Astrocyte of the cerebellum (primary cell): ENCODE measurements around the gene LGALS8.
A peak's percentile ranks its signal among the peaks of the same experiment; 100 is the strongest.
"Not testable (repeated sequence)": the region's sequence is repeated elsewhere in the genome, so short reads cannot be mapped to it uniquely, and the experiment has no call there.

ENCODE experiments used
- DNase-seq: peaks from one replicate; pipeline ENCODE4 v3.0.0-alpha.2; 2011; ENCODE audit warnings: low read depth
- H3K4me3 ChIP-seq: 2 replicates; pipeline ENCODE4 v1.5.1; 2011; ENCODE audit warnings: mild to moderate bottlenecking, low read depth, low read length, moderate library complexity
- in situ Hi-C: cut with HindIII; loops from 2 replicates; pipeline ENCODE4 v1.10.0; 2017; ENCODE audit warnings: low sequenced_read_pairs
- TF ChIP-seq, protein P1 (sequence below): IDR thresholded peaks from 2 replicates; pipeline ENCODE4 v1.5.1; 2012; ENCODE audit warnings: low read length, low read depth, moderate library complexity, mild to moderate bottlenecking; ENCODE audit errors: missing control alignments

The LGALS8 gene

DNA sequence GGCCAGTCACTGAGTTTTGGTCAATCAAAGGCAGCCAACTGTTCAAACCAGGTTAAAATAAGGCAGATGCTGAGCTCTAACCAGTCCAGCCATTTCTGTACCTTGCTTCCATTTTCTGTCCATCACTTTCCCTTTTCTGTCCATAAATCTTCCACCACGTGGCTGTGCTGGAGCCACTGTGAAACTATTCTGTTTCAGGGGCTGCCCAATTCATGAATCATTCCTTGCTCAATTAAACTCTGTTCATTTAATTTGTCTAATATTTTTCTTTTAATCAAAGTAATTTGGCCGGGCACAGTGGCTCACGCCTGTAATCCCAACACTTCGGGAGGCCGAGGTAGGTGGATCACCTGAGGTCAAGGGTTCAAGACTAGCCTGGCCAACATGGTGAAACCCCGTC is 22.7 kb upstream of the LGALS8 start:
- H3K4me3 ChIP-seq: no peak overlapping the region
- TF ChIP-seq, protein P1, sequence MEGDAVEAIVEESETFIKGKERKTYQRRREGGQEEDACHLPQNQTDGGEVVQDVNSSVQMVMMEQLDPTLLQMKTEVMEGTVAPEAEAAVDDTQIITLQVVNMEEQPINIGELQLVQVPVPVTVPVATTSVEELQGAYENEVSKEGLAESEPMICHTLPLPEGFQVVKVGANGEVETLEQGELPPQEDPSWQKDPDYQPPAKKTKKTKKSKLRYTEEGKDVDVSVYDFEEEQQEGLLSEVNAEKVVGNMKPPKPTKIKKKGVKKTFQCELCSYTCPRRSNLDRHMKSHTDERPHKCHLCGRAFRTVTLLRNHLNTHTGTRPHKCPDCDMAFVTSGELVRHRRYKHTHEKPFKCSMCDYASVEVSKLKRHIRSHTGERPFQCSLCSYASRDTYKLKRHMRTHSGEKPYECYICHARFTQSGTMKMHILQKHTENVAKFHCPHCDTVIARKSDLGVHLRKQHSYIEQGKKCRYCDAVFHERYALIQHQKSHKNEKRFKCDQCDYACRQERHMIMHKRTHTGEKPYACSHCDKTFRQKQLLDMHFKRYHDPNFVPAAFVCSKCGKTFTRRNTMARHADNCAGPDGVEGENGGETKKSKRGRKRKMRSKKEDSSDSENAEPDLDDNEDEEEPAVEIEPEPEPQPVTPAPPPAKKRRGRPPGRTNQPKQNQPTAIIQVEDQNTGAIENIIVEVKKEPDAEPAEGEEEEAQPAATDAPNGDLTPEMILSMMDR: no peak
- no peak for DNase-seq
- in situ Hi-C loops: no loop called here

DNA sequence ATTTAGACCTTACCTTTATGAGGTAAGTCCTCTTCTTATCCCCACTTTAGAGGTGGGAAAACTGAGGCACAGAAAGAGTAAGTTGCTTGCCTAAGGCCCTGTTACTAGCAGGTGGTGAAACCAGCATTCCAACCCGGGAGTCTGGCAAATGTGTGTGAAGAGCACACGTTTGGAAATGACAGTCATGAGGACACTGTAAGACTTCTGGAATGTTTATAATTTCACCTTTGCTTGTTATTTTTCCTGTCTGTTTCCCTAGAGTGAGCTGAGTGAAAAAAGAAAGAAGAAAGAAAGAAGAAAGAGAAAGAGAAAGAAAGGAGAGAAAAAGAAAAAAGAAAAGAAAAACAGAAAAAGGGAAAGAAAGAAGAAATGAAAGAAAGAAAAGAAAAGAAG is 21.2 kb upstream of the LGALS8 start:
- no peak overlapping the region for H3K4me3 ChIP-seq
- TF ChIP-seq, protein P1: no peak
- DNase-seq: no peak
- in situ Hi-C loops: no loop called here

DNA sequence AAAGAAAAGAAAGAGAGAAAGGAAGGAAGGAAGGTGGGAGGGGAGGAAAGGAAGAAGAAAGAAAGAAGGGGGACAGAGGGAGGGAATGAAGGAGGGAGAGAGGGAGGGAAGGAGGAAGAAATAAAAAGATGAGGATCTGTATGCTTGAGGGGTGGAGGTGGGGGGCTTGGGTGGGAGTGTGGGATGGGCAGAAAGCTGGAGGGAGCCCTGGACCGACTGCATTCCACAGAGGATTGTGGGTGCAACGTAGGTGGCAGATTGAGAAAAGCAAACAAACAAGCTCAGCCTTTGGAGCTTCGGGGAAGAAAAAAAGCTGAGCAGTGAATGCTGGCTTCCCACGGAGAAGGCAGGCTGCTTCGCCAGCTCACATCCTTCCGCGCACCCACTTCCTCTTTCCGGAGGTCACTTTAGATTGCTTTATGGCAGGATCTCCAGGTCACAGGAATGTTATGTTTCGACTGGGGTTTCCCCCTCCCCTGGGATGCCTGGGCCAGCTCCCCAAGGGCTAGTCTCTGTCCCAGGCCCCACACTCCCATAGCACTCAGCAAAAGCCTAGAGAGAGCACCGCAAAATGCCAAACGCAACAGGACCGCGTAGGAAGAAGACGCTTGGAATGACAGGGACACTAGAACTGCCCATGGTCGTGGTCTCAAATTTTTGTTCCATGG is 20.7 kb upstream of the LGALS8 start:
- in situ Hi-C loops: no loop called here
- H3K4me3 ChIP-seq: peak overlapping the region; percentile 13
- TF ChIP-seq, protein P1: no peak
- DNase-seq: peak; percentile 49

DNA sequence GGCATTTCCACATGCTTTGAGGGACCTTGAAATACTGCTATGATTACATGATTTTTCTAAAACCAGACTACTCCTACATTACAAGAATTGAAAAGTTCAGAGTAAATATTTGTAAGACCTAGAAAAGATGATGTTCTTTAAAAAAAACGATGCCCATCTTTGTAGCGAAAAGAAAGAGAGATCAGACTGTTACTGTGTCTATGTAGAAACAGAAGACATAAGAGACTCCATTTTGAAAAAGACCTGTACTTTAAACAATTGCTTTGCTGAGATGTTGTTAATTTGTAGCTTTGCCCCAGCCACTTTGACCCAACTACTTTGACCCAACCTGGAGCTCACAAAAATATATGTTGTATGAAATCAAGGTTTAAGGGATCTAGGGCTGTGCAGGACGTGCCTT is 19.4 kb upstream of the LGALS8 start:
- in situ Hi-C loops, H3K4me3 ChIP-seq, DNase-seq: not testable (repeated sequence)

DNA sequence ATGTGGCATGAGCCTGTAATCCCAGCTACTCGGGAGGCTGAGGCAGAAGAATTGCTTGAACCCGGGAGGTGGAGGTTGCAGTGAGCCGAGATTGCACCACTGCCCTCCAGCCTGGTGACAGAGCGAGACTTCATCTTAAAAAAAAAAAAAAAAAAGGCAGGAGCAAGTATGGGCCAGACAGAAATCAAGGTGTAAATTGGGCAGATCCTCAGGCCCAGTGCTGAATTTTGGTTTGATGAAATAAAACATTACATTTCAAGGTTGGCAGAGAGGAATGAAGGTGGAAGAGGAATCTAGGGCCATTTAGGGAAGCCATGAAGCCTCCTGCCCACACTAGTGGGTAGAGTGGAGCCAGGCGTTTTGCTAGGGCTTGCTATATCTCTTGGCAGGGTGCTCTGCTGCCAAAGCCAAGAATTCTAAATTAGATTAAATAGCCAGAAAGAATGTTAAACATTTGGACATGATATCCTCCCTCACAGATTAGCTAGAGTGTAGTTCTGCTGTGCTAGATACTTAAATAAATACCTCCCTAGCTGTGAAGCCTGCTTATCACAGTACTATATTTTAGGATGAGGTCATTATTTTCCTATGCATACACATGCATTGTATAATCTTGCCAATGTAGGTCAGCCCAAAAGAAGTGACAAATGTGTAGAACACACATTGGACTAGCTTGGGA is 16.6 kb upstream of the LGALS8 start:
- H3K4me3 ChIP-seq: no peak overlapping the region
- TF ChIP-seq, protein P1: no peak
- DNase-seq: peak; percentile 9
- in situ Hi-C loops: no loop called here

DNA sequence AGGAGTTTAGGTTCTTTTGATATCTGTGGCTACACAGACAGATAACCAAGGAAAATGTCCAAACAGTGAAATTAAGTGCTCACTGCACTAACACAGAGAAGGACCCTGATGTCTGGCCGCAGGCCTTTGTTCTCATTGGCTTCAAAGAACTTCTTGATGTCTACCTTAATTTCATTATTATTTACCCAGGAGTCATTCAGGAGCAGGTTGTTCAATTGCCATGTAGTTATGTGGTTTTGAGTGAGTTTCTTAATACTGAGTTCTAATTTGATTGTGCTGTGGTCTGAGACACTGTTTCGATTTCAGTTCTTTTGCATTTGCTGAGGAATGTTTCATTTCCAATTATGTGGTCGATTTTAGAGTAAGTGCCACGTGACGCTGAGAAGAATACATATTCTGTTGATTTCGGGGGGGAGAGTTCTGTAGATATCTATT is 15.2 kb upstream of the LGALS8 start:
- DNase-seq: no peak
- TF ChIP-seq, protein P1: no peak
- no peak overlapping the region for H3K4me3 ChIP-seq
- in situ Hi-C loops: no loop called here

DNA sequence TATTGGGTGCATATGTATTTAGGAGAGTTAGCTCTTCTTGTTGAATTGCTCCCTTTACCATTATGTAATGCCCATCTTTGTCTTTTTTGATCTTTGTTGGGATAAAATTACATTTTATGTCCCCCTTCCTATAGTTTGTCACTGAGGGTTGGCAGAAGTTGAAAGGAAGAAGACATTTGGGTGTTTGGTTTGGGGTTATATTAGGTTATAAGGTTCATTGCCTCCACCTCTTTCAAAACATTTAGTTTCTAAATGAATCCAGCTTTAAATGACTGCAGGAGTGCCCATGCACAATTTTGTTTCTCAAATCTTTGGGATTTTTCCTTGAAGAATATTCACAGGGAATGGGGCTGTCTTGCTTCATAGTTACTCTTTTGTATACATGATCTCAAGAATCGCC is 14.6 kb upstream of the LGALS8 start:
- no peak for DNase-seq
- TF ChIP-seq, protein P1: no peak
- no peak overlapping the region for H3K4me3 ChIP-seq
- in situ Hi-C loops: no loop called here
